IPS-15b (cell line): ENCODE data around the gene JMJD7.

ENCODE experiments used
- H3K27me3 ChIP-seq: one replicate; pipeline ENCODE4 v1.6.1; 2013; ENCODE audit warnings: low read length; ENCODE audit not compliant: control insufficient read depth, insufficient read depth
- H3K36me3 ChIP-seq: one replicate; pipeline ENCODE4 v1.6.1; 2013; ENCODE audit warnings: low read length; ENCODE audit not compliant: control insufficient read depth, insufficient read depth
- H3K4me1 ChIP-seq: one replicate; pipeline ENCODE4 v1.6.1; 2013; ENCODE audit warnings: mild to moderate bottlenecking, low read length; ENCODE audit not compliant: control insufficient read depth, insufficient read depth
- H3K4me3 ChIP-seq: one replicate; pipeline ENCODE4 v1.5.1; 2013; ENCODE audit warnings: low read depth, low read length
- H3K9ac ChIP-seq: one replicate; pipeline ENCODE4 v1.6.1; 2013; ENCODE audit warnings: low read depth, mild to moderate bottlenecking, low read length
- H3K9me3 ChIP-seq: one replicate; pipeline ENCODE4 v1.6.1; 2013; ENCODE audit warnings: mild to moderate bottlenecking, low read length; ENCODE audit not compliant: control insufficient read depth, insufficient read depth

The JMJD7 gene

GRCh38 chr15:41827880-41828806, at the start of gene JMJD7:
Gene JMJD7 (plus strand): TSS chr15:41828092. CDS start chr15:41828125, 33 bp downstream.
- Histone ChIP-seq H3K36me3 (peaks cover 13% of the 10 kb centered on the region), H3K9me3 (no peaks in the 10 kb centered on the region), H3K4me1 (no peaks in the 10 kb centered on the region), H3K9ac (peak within 1 kb of the TSS; percentile 70), H3K4me3 (peak within 1 kb of the TSS; percentile 91), H3K27me3 (no peaks in the 10 kb centered on the region)

DNA sequence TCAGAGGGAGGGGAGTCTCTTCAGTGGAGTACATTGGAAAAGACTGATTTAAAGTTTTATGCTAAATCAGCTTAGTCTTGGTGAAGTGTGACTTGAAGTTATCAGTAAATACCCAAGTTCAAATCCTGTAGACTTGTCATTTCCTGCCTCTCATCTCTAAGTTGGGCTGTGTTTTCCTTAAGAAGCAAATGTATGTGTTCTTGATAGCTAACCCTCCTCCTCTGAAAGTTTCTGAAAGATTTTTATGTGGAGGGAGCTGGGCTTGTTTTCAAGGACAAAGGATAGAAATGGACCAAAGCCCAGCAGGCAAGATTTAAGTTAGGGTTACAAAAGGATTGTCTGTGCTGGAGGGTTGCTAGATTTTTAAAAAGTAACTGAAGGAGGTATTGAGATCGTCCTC, 49.4 kb upstream of the JMJD7 start:
- H3K36me3 ChIP-seq: no peaks in the 10 kb centered on the region
- H3K4me3 ChIP-seq: no peak overlapping the region
- no peaks in the 10 kb centered on the region for H3K27me3 ChIP-seq
- H3K9ac ChIP-seq: no peak overlapping the region
- peaks cover 15% of the 10 kb centered on the region for H3K4me1 ChIP-seq
- H3K9me3 ChIP-seq: no peaks in the 10 kb centered on the region

DNA sequence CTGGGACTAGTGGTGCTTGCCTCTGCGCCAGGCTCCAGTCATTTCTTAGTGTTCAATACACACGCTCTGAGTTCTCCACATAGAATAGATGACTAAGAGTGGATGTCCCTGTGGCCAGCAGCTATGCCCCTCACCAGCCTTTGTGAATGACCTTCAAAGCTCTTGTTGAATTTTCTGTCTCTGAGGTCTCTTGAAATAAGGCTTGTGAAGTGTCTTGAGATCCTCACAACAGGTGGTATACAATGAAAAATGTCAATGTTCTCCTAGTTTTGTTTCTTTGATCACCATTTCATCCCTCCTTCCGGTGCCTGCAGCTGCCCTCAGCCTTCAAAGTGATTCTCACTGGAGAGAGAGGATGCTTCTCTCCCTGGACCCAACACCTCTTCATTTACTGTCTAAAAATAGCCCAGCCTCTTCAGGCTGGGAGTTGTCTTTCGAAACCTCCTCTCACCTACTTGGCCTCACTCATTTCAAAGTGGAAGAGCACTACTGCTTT, 48.2 kb upstream of the JMJD7 start:
- H3K4me3 ChIP-seq: no peak overlapping the region
- no peaks in the 10 kb centered on the region for H3K9me3 ChIP-seq
- no peak overlapping the region for H3K9ac ChIP-seq
- no peaks in the 10 kb centered on the region for H3K27me3 ChIP-seq
- peaks cover 14% of the 10 kb centered on the region for H3K4me1 ChIP-seq
- H3K36me3 ChIP-seq: no peaks in the 10 kb centered on the region

DNA sequence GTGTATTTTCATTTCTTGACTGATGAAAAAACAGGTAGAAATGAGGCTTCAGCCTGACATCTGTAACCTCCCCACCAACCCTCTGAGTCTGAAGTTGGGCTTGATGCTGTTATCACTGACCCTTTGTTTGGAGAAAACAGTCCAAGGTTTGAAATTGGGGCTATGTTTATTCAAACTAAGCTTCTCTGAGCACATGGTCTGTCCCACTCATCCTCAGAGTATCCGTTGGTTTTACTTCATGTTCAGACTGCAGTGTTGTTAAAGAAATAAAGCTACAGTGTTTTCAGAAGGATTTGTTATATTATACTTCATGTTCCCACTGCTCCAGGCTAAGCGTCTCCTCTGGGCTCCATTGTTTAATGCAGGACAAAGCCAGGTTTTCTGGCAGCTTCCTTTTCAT, 47.6 kb upstream of the JMJD7 start:
- H3K9me3 ChIP-seq: no peaks in the 10 kb centered on the region
- H3K27me3 ChIP-seq: no peaks in the 10 kb centered on the region
- H3K4me1 ChIP-seq: peaks cover 13% of the 10 kb centered on the region
- H3K36me3 ChIP-seq: no peaks in the 10 kb centered on the region
- H3K4me3 ChIP-seq: no peak overlapping the region
- no peak overlapping the region for H3K9ac ChIP-seq

GRCh38 chr15:41780727-41781126, 47.2 kb upstream of the JMJD7 start:
- Histone ChIP-seq H3K4me3 (no peak overlapping the region), H3K9ac (no peak overlapping the region), H3K36me3 (no peaks in the 10 kb centered on the region), H3K4me1 (peaks cover 8% of the 10 kb centered on the region), H3K27me3 (no peaks in the 10 kb centered on the region), H3K9me3 (no peaks in the 10 kb centered on the region)

- H3K9me3 ChIP-seq: no peaks in the 10 kb centered on the region
- no peaks in the 10 kb centered on the region for H3K27me3 ChIP-seq
- no peaks in the 10 kb centered on the region for H3K36me3 ChIP-seq
- H3K9ac ChIP-seq: no peak overlapping the region
- H3K4me3 ChIP-seq: no peak overlapping the region
- peaks cover 3% of the 10 kb centered on the region for H3K4me1 ChIP-seq
Observed at GRCh38 chr15:41782371-41783282, 45.3 kb upstream of the JMJD7 start.

- peaks cover 3% of the 10 kb centered on the region for H3K4me1 ChIP-seq
- H3K9me3 ChIP-seq: no peaks in the 10 kb centered on the region
- no peaks in the 10 kb centered on the region for H3K27me3 ChIP-seq
- H3K4me3 ChIP-seq: no peak overlapping the region
- H3K9ac ChIP-seq: no peak overlapping the region
- H3K36me3 ChIP-seq: no peaks in the 10 kb centered on the region
Observed at GRCh38 chr15:41783296-41783695, 44.6 kb upstream of the JMJD7 start.

GRCh38 chr15:41788262-41788661, 39.6 kb upstream of the JMJD7 start:
- Histone ChIP-seq H3K4me1 (peaks cover 24% of the 10 kb centered on the region), H3K9ac (no peak overlapping the region)

GRCh38 chr15:41789236-41789635, 38.7 kb upstream of the JMJD7 start:
- Histone ChIP-seq H3K36me3 (no peaks in the 10 kb centered on the region), H3K9me3 (no peaks in the 10 kb centered on the region), H3K4me3 (no peak overlapping the region), H3K27me3 (no peaks in the 10 kb centered on the region), H3K9ac (no peak overlapping the region), H3K4me1 (peaks cover 24% of the 10 kb centered on the region)

More at GRCh38 chr15:41788262-41788661, 39.6 kb upstream of the JMJD7 start:
- Histone ChIP-seq H3K27me3 (no peaks in the 10 kb centered on the region), H3K36me3 (no peaks in the 10 kb centered on the region), H3K9me3 (no peaks in the 10 kb centered on the region), H3K4me3 (no peak overlapping the region)

DNA sequence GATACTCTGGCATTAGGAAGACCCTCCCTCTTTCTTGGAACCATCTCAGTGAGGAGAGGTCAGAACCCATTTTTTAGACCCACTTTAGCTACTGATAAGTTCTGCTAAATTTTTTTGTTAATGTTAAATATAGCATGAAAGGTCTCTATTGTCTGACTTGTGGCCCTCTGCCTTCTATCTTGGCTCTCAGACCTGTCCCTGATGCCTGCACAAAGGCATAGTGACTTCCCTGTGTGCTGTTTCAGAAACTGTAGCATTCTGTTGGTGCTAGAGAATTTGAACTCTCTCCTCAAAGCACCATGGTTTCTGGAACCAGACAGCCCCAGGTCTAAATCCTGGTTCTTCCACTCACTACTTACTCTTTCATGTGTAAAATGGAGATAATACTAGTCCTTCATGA, 38.2 kb upstream of the JMJD7 start:
- Histone ChIP-seq H3K36me3 (no peaks in the 10 kb centered on the region), H3K4me3 (no peak overlapping the region), H3K9me3 (no peaks in the 10 kb centered on the region), H3K4me1 (peaks cover 24% of the 10 kb centered on the region), H3K9ac (no peak overlapping the region), H3K27me3 (no peaks in the 10 kb centered on the region)

DNA sequence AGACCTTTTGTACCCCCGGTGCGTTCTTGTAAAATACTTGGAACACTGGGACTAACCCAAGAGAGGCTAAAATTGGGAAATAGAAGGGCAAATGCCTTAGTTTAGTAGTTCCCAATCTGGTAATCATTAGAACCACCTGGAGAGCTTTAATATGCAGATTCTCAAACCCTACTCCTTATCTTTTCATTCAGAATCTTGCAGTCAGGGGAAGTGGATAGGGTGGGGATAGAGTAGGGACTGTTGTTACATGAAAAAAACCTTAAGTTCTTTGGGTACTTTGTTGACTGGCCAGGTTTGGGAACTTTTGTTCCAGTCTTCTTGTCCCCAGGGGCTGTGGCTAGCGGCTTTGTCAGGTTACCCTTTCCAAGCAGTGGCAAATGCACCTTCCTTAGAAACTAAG, 37.7 kb upstream of the JMJD7 start:
- Histone ChIP-seq H3K27me3 (no peaks in the 10 kb centered on the region), H3K4me1 (peaks cover 24% of the 10 kb centered on the region), H3K4me3 (no peak overlapping the region), H3K9ac (no peak overlapping the region), H3K9me3 (no peaks in the 10 kb centered on the region), H3K36me3 (no peaks in the 10 kb centered on the region)
